SIG-M5 (cell line): ENCODE data around the gene TGM2.

Source experiments
- DNase-seq: peaks from one replicate; lab custom pipeline; 2025; lab: John Stamatoyannopoulos, UW

Gene TGM2

DNA sequence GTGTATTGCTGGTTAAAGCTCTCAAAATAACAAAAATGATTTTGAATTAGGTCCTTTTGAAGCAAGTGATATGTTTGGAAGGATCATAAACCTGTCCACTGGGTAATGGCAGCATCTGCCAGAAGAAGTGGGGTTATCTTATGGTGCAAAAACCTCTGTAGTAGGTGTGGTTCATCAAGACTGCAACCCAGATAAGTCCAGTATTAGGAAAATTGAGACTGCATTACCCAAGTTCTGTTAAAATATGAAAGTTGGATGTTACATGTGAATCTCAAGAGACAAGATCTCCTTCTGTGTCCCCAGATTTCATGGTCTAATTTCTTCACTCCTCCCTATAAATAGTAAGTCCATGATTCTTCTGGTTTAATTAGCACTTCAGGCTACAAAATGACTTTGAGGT lies 72.2 kb downstream of the TGM2 start:
- no peak for DNase-seq

DNA sequence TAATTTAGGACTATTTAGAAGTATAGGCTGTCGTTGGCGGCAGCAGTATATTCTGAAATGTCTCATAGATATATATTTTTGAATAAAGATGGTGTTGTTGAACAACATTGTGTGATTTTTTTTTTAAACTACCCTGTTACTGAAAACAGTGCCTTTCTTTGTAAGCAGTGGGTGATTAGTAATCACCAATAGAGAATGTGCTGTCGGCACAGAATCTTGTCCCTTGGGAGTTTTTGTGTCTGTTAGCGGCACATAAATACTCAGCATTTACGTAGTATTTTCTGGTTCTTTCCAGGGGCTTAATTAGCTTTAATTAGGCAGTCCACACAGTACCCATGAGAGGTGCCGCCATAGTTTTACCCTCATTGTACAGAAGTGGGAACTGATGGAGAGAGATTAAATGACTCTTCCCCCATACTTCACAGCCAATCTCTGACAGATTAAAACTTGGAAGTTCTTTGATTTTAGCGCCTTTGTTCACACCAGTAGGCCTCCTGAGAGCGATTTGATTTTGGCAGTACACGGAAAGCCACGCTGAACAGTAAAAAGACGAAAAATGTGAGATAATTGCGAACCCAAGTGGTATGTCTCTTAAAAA lies 72.7 kb downstream of the TGM2 start:
- no peak for DNase-seq

DNA sequence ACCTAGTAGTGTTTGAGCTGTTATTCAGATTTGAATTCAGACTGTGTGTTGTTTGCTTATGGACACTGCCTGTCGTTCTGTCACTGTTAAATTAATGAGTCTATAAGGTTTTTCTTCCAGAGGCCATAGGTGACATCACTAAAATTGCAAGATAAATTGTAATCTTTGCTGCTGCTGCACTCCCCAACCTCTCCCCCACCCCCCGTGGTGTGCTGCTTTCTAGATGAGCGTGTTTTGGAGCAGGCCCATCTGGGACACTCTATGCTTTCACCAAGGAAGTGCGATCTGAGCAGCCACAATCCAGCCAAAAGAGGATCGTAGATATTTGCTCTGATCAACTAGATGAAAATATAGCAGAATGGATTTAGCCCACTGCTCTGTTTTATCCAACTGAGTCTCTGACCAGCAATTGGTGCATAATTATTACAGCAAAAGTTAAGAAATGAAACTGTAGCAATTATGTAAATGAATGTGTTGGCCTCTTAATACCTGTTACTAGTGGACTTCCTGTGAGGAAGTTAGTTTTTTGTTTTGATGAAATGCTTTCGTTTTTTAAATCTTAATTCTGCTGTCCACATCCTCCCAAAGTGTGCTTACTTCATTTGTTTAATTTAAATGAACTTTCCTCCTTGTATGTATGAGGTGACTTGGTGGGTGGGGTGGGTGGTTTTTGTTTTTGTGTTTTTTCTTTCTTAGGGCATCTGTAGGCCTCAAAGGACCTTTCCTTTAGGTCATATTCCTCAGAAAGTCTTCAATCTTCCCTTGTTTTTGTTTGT lies 73.4 kb downstream of the TGM2 start:
- no peak for DNase-seq

DNA sequence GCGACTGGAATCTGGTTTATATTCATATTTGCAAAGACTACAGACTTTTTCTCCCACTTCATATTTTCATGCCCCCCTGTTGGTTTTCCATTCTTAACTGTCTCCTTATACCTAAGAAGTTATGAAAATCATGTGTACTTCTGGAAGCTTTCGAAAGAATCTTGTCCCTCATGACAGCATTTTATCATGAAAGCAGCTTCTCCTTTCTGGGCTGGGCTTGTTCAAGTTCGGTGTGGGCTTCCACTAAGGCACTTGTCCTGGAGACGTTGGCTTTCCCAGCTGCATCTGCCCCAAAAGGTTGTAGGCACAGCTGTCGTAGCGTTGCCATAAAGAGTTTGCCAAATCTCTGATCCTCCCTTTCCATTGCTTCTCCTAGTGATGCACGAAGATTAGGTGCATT lies 75.0 kb downstream of the TGM2 start:
- DNase-seq = no peak

DNA sequence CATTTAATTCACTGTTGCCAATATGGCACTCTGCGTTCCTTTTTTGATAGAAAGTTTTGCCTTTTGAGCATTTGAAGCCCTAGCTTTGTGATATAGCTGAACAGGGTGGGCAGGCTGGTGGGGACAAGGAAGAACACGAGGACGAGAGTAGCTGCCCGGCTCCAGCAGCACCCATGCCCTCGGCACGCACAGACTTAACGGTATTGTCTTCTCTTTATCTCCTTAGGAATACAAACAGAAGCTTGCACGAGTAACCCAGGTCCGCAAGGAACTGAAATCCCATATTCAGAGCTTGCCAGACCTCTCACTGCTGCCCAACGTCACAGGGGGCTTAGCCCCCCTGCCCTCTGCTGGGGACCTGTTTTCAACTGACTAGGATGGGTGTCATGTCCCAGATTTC lies 75.6 kb downstream of the TGM2 start:
- no peak for DNase-seq

DNA sequence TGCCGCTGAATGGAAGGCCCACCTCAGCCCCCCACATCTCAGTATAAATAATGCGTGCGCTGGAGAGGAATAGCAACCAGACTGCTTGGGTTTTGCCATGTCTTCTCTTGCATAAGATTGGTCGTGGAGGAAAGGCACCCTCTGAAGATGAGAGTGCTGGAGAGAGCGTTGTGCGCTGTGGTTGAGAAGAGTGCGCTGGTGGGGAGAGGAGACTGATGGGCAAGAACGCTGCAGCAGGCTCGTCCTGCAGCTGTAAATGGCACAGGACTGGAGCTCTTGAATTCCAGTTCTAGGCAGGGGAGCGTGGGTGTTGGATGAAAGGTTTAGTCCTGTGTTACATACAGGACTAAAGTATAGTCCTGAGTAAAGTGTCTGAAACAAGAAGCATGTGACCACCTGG lies 80.0 kb downstream of the TGM2 start:
- no peak for DNase-seq

DNA sequence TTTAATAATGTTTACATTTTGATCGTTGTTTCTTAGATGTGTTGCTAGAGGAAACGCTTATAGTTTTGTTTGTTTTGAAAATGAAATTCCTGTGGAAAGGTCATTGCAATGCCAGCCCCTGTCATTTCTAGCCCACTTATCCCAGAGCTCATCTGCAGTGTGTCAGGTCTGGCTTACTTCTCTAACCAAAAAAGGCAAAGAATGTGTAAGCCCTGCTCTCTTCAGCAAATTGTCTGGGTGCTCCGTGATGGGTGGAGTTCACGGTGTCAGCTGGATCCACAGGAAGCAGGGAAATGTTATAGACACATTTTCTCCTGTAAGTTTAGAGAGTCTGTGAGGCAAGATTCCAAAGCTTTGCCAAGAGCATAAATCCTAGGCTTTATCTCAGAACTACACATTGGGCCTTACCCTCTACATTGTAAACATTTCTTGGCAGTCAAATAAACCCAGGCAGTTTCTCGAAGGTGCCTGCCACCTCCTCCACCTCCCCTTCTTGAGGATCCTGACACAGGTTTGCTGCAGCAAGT lies 80.6 kb downstream of the TGM2 start:
- no peak for DNase-seq

DNA sequence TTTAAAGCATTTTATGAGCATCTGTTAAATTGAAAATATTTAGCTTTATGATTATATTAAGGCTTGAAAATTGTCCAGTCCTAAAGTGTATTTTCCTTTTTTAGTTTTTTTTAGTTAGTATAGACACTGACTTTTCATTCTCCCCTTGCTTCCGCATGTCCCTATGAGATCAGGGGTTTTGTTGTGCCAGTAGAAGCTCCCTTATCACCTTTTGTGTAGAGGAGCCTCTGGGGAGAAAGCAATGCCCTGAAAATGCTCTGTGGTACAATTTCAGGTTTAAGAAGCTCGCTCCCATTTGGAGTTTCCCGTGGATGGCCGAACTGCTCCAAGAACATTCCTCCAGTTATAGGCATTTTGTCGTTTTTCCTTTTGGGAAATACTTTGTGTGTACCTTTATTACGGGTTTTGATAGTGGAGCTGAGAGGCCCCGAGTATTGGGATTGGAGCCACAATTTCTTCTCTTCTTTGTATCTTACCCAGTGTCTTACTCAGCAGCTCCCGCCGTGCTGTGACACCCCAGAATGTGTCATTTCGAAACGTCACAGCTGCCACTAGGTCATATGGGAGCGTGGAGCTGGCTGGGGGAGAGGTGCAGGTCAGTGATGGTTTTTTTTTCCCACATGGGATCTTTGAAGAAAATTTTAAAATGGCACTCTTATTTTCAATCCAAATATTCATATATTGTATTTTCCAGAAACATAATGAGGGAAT lies 81.6 kb downstream of the TGM2 start:
- DNase-seq = no peak

DNA sequence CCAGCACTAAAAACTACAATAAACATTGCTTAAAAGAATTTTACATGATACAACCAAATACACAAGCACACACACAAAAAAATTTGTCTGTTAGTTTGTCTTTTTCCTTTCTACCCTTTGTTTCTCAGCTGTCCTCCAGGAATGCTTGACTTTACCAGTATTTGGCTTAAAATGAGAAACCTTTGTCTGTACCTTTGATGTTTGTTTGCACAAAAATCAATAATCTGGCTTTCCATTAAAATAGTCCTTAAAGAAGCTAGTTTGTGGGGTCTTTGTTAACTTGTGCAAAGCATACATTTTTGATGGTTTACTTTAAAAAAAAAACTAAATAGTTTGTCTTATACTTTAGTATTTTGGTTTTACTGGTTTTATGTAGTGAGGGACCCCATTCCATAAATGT lies 82.2 kb downstream of the TGM2 start:
- no peak for DNase-seq

DNA sequence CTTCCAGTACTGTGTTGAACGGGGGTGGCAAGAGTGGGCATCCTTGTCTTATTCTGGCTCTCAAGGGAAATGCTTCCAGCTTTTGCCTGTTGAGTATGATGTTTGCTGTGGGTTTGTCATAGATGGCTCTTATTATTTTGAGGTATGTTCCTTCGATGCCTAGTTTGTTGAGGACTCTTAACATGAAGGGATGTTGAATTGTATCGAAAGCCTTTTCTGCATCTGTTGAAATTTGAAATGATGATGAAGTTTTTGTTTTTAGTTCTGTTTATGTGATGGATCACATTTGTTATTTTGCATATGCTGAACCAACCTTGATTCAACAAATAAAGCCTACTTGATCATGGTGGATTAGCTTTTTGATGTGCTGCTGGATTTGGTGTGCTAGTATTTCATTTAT lies 83.5 kb downstream of the TGM2 start:
- DNase-seq = no peak

DNA sequence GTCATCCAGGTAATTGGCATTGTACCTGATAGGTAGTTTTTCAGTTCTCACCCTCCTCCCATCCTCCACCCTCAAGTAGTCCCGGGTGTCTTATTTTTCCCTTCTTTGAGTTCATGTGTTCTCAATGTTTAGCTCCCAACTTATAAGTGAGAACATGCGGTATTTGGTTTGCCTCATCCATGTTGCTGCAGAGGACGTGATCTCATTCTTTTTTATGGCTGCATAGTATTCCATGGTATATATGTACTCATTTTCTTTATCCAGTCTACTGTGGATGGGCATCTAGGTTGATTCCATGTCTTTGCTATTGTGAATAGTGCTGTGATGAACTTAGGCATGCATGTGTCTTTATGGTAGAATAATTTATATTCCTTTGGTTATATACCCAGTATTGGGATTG lies 85.7 kb downstream of the TGM2 start:
- DNase-seq = no peak

DNA sequence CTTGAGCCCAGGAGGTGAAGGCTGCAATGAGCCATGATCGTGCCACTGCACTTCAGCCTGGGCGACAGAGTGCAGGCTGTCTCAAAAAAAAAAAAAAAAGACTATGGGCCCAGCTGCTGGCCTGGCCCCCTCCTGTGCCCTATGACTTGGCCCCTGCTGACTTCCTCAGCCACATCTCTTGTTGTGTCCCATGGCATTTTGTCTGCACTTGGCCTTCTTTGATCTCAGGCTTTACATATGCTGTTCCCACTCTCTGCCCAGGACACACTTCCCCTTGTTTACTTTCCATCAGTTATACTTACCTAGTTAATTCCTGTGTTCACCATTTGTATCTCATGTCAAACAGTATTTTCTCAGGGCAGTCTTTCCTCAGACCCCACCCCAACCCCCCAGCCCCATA lies 87.0 kb downstream of the TGM2 start:
- DNase-seq = no peak
